GM21717 (cell line): Measurements from ENCODE around the gene GNA14.
"Not testable (repeated sequence)": the region's sequence is repeated elsewhere in the genome, so short reads cannot be mapped to it uniquely, and the experiment has no call there.

Experiments
- ATAC-seq: cut with Tn5 transposase; IDR thresholded peaks from one replicate; pipeline ENCODE4 v1.9.1; 2021; ENCODE audit warnings: mild to moderate bottlenecking, moderate library complexity; ENCODE audit not compliant: unreplicated experiment

Gene GNA14

GRCh38 chr9:77647267-77648233, 572 bp downstream of the GNA14 start:
- no peak for ATAC-seq

- ATAC-seq: no peak
Measured at GRCh38 chr9:77643871-77644270, 4.3 kb downstream of the GNA14 start.

GRCh38 chr9:77640741-77641580, 7.2 kb downstream of the GNA14 start:
- no peak for ATAC-seq

- ATAC-seq: no peak
Measured at GRCh38 chr9:77632652-77633051, 15.5 kb downstream of the GNA14 start.

- not testable (repeated sequence) for ATAC-seq
Measured at GRCh38 chr9:77628864-77629263, 19.3 kb downstream of the GNA14 start.

GRCh38 chr9:77616191-77616590, 31.9 kb downstream of the GNA14 start:
- no peak for ATAC-seq

- no peak for ATAC-seq
Measured at GRCh38 chr9:77614645-77615044, 33.5 kb downstream of the GNA14 start.

GRCh38 chr9:77606526-77606925, 41.6 kb downstream of the GNA14 start:
- no peak for ATAC-seq

- no peak for ATAC-seq
Measured at GRCh38 chr9:77605449-77606220, 42.5 kb downstream of the GNA14 start.

GRCh38 chr9:77604316-77604715, 43.8 kb downstream of the GNA14 start:
- no peak for ATAC-seq

- ATAC-seq: no peak
Measured at GRCh38 chr9:77602852-77603251, 45.3 kb downstream of the GNA14 start.

- no peak for ATAC-seq
Measured at GRCh38 chr9:77601476-77602099, 46.5 kb downstream of the GNA14 start.

- ATAC-seq: no peak
Measured at GRCh38 chr9:77600810-77601209, 47.3 kb downstream of the GNA14 start.

- no peak for ATAC-seq
Measured at GRCh38 chr9:77599492-77599891, 48.6 kb downstream of the GNA14 start.

GRCh38 chr9:77598991-77599390, 49.1 kb downstream of the GNA14 start:
- ATAC-seq: no peak

GRCh38 chr9:77598524-77598923, 49.6 kb downstream of the GNA14 start:
- no peak for ATAC-seq

GRCh38 chr9:77597057-77597456, 51.1 kb downstream of the GNA14 start:
- no peak for ATAC-seq

- no peak for ATAC-seq
Measured at GRCh38 chr9:77595426-77596095, 52.6 kb downstream of the GNA14 start.

- no peak for ATAC-seq
Measured at GRCh38 chr9:77594963-77595362, 53.2 kb downstream of the GNA14 start.

GRCh38 chr9:77593528-77593927, 54.6 kb downstream of the GNA14 start:
- no peak for ATAC-seq
